GM18498 (cell line): Measurements from ENCODE around the gene MYH14.

Experiments used
- ATAC-seq: cut with Tn5 transposase; IDR thresholded peaks from one replicate; pipeline ENCODE4 v1.9.1; 2021; ENCODE audit warnings: mild to moderate bottlenecking, moderate library complexity; ENCODE audit not compliant: unreplicated experiment

The MYH14 gene

DNA sequence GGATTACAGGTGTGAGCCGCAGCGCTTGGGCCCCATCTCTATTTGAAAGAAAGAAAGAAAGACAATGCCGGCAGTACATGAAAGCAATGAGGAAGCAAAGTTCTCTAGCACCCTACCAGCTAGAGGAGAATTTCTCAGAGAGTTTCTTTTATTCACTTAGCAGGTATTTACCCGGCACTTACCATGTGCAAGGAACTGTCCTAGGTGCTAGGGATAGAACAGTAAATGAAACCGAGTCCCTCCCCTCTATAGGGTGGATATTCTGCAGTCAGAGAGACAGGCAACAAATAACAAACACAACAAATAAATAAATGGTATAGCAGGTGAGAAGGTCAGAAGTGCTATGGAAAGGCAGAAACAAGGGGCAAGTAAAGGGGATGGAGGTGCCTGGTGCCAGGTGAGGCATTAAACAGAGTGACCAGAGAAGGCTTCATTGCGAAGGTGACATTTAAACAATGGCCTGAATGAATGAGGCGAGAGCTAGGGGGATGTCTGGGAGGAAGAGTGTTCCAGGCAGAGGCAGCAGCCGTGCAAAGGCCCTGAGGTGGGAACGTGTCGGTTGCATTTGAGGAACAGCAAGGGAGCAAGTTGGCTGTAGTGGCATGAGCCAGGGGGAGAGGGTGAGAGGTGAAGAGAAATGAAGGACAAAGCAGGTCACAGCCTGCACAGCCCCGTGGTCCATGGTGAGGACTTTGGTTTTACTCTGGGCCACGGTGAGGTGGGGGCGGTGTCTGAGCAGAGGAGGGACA, 10.8 kb upstream of the MYH14 start:
- ATAC-seq = no peak

DNA sequence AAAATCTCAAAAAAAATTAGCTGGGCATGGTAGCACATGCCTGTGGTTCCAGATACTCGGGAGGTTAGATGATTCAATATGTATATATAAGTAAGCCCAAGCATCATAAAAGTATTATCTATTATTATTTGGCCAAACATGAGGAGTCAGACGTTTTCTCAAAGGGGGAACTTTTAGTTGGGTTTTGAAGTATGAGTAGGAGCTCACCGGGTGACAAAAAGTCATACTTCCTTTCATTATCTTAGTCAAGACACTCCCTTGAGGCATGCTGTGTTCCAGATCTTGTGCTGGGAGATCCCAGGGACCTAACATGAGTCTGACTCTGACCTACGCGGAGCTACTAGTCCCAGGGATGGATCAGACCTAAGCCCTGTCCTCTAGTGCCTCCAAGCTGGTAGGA, 8.2 kb upstream of the MYH14 start:
- no peak for ATAC-seq

DNA sequence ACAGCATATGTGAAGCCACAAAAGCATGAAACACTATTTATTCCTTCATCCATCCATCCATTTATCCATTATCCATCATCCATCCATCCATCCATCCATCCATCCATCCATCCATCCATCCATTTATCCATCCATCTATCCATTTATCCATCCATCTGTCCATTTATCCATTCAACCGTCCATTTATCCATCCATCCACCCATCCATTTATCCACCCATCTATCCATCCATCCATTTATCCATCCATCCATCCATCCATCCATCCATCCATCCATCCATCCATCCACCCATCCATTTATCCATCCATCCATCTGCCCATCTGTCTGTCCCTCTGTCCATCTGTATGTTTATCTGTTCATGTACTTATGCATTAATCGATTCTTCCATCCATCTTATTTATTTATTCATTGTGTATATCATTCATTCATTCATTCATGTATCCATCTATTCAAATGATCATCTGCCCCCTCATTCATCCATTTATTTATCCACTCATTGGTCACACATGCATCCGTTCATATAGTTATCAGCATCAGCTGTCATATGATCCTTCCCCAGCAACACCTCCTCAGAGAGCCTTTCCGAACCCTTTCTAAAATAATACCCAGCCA, 7.0 kb upstream of the MYH14 start:
- ATAC-seq = no peak

DNA sequence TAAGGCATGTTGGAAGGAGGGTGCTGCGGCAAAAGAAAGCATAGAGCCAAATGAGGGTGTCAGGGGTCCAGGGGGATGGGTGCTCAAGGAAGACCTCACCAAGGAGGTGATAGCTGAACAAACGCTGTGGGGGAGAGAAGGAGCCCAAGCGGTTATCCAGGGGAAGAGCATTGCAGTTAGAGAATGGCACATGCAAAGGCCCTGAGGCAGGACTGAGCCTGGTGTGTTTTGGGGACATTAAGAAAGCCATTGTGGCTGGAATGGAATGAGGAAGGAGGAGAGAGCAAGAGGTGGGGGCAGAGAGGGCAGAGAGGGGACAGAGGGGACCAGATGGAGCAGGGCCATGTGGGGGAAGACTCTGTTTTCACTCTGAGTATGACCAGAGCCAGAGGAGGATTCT, 6.1 kb upstream of the MYH14 start:
- ATAC-seq = no peak

DNA sequence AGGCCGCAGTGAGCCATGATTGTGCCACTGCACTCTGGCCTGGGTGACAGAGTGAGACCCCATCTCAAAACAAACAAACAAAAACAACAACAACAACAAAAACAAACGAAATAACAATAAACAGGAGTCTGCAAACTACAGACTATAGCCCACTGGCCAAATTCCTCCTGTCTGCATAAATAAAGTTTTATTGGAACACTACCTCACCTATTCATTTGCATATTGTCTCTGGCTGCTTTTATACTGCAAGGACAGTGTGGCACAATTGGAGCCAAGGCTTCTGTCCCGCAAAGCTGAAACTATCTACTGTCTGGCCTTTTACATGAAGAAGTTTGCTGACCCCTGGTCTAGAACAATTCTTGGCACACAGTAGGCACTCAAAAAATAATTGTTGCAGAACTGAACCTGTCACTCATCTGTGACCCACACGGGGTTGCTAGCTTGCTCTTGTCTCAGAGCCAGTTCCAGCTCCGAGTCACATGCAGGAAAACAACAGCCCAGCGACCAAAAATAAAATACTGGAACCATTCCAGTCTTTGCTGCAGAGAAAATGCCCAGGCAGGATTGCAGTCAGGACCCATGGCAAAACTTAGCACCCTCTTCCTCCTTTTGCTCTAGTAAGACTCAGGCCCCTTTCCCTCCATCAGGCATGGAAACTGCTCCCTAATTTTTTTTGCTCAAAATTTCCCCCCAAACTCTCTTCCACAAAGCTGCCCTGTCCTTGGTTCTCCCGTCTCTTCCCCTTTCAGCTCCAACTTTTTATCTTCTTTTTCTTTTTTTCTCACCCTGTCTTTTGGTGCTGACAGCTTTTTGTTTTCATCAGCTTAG, 4.8 kb upstream of the MYH14 start:
- no peak for ATAC-seq

DNA sequence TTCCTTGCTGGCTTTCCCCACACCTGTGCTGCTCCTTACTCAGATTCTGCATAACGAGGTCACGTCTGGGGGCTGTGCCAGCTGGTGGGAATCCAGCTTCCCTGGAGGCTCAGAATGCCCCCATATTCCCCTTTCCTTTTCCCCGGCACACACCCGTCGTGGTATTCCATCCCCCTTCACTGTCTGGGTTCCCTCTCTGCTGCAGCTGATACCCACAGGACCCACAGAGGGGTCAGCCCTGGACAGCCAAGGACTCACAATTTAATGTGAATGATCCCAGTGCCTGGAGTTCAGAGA, 4.2 kb upstream of the MYH14 start:
- ATAC-seq = no peak

DNA sequence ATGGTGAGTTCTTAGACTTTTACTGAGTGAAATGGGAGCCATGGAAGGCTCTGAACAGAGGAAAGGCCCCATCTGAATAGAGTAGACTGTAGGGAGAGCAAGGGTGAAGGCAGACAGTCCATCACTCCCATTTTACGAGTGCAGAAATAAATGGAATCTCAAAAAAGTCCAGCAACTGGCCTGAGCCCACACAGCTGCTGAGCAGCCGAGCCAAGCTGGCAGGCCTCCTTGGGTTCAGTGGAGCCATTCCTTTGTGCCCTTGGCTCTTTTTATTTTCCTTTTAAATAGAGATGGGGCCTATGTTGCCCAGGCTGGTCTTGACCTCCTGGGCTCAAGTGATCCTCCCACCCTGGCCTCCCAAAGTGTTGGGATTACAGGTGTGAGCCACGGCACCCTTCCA, 1.0 kb upstream of the MYH14 start:
- ATAC-seq = no peak

DNA sequence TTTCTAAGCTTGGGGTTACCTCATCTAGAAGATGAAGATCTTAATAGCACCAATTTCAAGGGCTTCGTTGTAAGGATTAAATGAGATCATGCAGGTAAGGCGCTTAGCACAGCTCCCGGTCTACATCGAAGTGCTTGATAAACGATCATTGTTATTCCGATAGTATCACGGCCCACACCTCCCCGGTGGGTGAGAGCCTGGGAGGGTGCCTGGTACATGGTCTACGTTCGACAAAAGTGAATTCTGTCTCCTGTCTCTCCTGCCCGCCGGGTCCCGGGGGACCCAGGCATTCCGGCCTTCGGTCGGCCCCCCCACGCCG, 501 bp upstream of the MYH14 start:
- no peak for ATAC-seq

DNA sequence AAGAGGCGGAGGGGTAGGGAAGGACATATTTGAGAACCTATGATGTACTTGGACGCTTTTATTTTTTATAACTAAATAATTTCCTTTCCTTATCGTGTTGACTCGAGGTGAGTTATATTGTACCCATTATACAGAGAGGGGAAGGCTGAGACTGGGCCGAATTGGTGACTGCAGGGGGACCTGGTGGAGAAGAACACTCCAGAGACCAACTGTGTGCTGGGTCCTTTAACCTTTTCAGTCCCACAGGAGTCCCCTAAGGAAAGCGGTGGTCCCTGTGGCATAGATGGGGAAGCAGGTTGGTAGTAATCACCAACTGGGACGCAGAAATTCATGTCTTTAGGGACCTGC, 633 bp downstream of the MYH14 start:
- ATAC-seq = no peak

DNA sequence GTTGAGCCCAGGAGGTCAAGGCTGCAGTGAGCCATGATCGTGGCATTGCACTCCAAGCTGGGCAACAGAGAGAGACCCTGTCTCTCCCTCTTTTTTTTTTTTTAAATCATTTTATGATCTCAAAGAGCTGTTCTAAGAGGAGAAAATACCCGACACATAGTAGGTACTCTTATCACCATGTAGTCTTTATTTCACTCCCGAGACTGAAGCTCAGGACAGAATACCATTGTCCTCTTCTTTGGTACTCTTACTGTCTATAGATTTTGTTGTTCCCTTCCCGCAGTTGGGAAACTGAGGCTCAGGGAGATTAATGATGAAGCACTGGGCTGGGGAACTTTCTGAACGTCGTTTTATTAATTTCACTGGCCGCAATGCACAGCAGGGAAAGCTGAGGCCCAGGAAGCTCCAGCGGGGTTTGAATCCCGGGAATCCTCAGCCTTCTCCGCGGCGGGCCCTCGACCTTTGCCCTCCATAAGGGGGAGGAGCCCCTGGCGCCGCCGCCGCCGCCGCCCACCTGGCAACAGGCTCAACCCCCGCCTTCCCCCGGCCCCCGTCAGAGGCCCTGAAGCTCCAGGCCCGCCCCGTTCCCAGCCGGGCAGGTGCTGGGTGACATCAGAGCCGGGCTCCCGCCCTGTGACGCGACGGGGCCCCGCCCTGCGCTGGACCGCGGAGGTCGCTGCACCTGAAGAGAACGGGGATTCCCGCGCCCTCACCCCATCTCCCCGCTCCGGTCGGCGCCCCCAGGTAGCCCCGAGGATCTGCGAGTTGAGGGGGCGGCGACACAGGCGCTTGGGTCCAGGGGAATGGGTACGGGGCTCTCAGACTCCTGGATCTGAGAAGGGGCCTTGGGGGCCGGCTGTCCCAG, 1.6 kb downstream of the MYH14 start:
- no peak for ATAC-seq

DNA sequence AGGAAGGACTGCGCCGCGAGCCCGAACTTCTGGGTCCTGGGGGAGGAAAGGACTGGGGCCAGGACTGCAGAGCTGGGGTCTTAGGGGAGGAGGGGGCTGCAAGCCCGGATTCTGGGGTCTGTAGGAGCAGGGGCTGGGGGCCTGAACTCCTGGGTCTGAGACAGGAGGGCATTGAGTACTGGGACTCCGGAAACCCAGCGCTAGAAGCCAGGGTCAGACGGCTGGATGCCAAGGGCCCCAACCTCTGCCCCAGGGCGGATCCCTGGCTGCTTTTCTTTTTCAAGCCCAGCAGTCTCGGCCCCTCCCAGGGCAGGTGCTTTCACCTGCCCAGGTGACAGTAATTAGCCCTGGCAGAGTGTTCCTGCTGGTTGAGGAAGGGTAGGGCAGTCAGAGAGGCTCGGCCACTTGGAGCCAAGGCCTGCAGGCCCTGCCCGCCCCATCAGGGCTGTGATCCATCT, 2.3 kb downstream of the MYH14 start:
- ATAC-seq = no peak

DNA sequence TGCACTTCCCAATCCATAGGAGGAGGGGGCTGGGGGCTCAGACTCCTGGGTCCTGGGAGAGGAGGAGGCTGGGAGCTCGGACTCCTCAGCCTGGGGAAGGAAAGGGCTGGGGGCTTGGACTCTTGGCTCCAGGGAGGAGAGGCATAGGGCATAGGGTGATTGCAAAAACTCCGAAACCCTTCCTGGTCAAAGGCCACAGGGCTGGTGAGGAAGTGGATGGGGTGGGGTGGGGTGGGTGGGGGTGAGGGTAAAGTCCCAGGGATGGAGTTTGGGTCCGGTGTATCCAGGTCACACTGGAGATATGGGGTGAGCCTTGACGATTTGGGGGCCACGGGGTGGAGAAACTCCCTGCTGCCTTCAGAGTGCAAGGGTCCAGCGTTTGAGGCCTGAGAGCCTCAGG, 2.8 kb downstream of the MYH14 start:
- no peak for ATAC-seq

DNA sequence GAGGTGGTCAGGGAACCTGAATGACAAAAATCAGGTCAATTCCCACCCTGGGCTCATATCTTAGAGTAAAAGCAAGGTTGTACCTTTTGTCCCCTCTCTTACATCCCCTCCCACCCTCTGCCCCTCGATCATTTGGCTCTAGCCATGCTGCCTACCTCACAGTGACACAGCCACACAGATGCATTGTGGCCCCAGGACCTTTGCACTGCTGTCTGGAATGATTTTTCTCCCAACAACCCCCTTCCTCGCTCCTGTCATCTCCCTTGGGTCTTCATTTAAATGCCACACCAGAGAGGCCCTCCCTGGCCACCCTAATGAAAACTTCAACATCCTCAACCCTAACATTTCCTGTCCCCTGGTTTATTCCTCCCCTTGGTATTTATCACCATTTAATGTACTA, 4.3 kb downstream of the MYH14 start:
- no peak for ATAC-seq

DNA sequence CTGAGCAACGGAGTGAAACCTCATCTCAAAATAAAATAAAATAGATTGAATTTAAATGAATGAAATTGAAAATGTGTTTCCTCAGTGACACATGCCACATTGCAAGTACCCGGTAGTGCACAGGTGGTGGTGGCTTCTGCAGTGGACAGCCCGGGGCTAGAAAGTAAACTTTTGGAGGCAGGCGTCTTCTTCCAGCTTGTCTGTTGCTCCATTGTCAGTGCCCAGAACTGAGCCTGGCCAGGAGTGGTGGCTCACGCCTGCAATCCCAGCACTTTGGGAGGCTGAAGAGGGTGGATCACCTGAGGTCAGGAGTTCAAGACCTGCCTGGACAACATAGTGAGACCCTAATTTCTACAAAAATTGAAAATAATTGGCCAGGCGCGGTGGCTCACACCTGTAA, 5.7 kb downstream of the MYH14 start:
- no peak for ATAC-seq

DNA sequence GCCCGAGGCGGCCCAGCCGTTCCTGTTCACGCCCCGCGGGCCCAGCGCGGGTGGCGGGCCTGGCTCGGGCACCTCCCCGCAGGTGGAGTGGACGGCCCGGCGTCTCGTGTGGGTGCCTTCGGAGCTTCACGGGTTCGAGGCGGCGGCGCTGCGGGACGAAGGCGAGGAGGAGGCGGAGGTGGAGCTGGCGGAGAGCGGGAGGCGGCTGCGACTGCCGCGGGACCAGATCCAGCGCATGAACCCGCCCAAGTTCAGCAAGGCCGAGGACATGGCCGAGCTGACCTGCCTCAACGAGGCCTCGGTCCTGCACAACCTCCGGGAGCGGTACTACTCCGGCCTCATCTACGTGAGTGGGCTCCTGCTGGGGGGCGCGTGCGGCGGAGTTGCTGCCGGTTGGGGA, 7.0 kb downstream of the MYH14 start:
- ATAC-seq = no peak

DNA sequence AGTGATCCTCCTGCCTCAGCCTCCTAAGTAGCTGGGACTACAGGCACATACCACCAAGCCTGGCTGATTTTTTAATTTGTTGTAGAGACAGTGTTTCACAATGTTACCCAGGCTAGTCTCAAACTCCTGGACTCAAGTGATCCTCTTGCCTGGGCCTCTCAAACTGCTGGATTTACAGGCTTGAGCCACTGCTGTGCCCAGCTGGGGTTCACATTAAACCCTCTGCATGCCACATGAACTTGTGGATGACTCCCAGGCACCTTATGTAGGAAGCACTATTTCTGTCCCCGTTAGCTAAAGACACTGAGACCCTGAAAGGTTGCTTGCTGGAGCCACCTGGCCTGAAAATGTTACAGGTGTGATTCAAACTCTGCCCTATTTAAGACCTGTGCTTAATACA, 10.5 kb downstream of the MYH14 start:
- no peak for ATAC-seq

DNA sequence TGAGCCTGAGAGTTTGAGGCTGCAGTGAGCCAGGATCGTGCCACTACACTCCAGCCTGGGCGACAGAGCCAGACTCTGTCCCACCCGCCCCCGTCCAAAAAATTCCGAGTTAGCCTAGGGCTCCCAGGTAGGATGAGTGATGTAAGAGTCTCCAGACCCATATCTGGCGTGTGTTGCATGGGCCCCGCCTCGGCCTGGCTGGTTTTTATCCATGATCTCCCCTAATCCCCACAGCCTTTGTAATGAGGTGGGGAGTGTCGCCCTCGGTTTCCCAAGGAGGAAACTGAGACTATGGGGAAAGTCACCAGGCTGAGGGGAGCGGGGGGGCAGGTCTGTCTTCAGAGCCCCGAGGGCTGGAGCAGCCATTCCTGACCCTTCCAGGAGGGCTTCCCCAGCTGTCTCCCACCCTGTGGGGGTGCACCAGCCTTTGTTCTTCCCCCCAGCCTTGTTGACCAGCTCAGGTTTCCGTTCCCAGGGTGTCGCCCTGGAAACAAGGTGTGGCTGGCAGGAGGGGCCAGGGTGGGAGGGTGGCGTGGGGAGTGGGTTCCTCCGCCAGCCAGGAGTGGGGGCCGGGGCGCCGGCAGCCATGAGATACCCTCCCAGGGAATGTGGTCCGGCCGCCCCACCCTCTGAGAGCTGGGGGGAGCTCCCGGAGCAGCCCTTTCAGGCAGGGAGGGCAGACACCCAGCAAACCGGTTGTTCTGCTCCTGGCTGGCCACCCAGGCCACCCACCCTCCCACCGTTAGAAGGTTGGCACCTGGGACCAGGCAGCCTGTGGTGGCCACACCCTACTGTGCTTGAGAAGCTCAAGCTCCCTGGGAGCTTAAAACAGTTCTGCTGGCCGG, 11.5 kb downstream of the MYH14 start:
- no peak for ATAC-seq

DNA sequence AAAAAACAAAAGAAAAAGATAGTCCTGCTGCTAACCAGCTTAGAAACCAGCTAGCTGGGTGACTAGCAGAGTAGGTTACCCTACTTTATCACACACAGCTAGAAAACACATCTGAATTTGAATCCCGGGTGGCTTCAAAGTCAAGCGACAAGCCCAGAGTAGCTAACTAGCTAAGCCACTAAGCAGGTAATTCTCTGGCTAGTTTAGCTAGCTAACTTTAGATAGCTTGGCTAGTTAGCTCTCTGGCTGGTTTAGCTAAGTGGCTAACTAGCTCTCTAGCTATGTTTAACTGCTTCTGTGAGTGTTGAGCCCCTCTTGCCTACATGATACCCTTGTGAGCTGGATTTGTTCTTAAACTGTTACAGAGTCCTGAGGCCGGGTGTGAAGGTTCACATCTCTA, 12.4 kb downstream of the MYH14 start:
- ATAC-seq = no peak

DNA sequence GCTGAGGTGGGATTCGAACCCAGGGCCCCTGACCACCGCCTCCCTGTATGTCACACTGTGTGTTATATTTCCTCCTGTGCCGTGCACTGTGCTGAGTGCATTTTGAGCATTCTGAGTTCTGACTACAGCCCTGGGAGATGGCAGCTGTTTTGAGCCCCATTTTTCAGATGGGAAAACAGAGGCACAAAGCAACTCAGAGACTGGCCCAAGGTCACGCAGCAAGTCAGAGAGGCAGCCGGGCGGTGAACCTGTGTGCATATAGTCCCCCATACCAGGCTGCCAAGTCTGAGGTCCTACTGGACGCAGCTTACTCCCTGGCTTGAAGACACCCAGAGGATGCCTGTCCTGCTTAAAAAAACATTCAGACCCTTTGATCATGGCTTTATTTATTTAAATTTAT, 17.7 kb downstream of the MYH14 start:
- no peak for ATAC-seq

DNA sequence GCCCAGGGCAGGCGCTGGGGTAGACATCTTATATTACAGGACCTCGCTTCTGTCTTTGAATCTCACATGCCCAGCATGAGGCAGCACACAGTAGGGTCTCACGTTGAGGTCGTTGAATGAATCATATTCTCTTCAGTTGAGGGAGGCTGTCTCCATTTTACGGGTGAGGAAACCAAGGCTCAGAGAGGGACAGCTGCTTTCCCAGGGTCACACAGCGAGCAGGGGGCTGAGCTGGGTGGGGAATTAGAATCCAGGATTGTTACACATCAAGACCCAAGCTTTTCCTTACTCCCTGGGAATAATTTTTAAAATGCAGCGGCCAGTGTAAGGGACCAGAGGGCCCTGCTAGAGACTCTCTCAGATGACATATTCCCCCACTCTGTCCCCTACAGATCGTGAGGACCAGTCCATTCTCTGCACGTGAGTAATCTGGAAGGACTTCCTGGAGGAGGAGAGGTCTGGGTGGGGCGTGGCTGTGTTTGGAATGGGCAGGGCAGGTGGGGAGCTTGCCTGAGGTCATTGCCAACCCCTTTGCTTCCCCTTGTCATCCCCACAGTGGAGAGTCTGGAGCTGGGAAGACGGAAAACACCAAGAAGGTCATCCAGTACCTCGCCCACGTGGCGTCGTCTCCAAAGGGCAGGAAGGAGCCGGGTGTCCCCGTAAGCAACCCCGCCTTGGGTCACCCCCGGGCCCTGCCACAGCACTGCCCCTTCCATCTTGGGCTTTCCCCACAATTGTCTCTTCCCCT, 19.4 kb downstream of the MYH14 start:
- ATAC-seq = no peak
